Pancreas (tissue), 10 donors: ENCODE measurements around the gene TSPAN32. TPM values are rescaled to one million over a fixed set of nuclear protein-coding genes. Genes with fewer than 3 reads are reported as not detected.

Experiments used
- ATAC-seq, 4 donors: fragments of 200-7000 bp; cut with Tn5 transposase; one replicate each; pipeline versions ENCODE4 v1.8.0 to v1.9.1; 2020; ENCODE audit warnings: mild to moderate bottlenecking in 4 of 4, moderate library complexity in 4 of 4
- DNase-seq, 6 donors: peaks; one replicate each; pipeline ENCODE4 v3.0.0-alpha.2; 2020
- FAIRE-seq: peaks from 2 replicates; lab custom pipeline; 2012; peaks lifted over from hg19 to GRCh38; lab: Jason Lieb, UNC
- H3K27ac ChIP-seq, 4 donors: fragments of 200-600 bp; sonication (generic); 1 replicate in 3 of 4; 2 replicates in 1 of 4; pipeline versions ENCODE4 v1.5.0 to v1.8.0; 2020
- H3K27me3 ChIP-seq, 4 donors: fragments of 200-600 bp; one replicate each; pipeline ENCODE4 v1.8.0; 2021
- H3K36me3 ChIP-seq, 3 donors: fragments of 200-600 bp; sonication (generic) in 1 of 3; one replicate each; pipeline versions ENCODE4 v1.5.0 to v1.8.0; 2020 to 2021
- H3K4me1 ChIP-seq, 3 donors: fragments of 200-600 bp; one replicate each; pipeline ENCODE4 v1.8.0; 2021
- H3K4me3 ChIP-seq, 4 donors: fragments of 200-600 bp; sonication (generic) in 2 of 4; one replicate each; pipeline versions ENCODE4 v1.5.0 to v1.8.0; 2020 to 2021
- H3K9me3 ChIP-seq, 4 donors: fragments of 200-600 bp; one replicate each; pipeline ENCODE4 v1.8.0; 2021
- WGBS, 2 donors: extraction: QIAGEN DNeasy Blood & Tissue Kit; methylation state at CpG; one replicate each; pipeline ENCODE4 v1.1.7; 2013; 5-methylcytosine and 5-hydroxymethylcytosine counted together
- intact Hi-C, 3 donors: fragments of 100-400 bp; cut with DNase I; formaldehyde crosslinking; loops; one replicate each; pipeline versions ENCODE4 v1.11.1 to v1.14.2; 2022
- polyA plus RNA-seq, 2 donors: library from polyadenylated mRNA; stranded (reverse); fragments of 200-250 nt; gene quantifications; one replicate each; pipeline ENCODE4 v1.2.3, GENCODE V29; 2013
- total RNA-seq, 6 donors: library from RNA; stranded (reverse); fragmentation: NEBNext Ultra II Directional in 4 of 6; extraction: Animal tissue kit (Norgen Biotek cat#: 25700) in 4 of 6; gene quantifications; one replicate each; pipeline versions ENCODE4 v1.2.1 to v1.2.4, GENCODE V29; 2021 to 2023
- TF ChIP-seq, protein P1 (sequence below), 4 donors: fragments of 200-600 bp; sonication (generic) in 3 of 4; IDR thresholded peaks; one replicate each; pipeline versions ENCODE4 v1.5.0 to v1.8.0; 2021; ENCODE audit warnings: antibody characterized with exemption in 4 of 4
- donor health status: healthy with polysubstance abuse.
- donor health status: DM: no; HTN: no; CAD: no; lungs with moderate emphysema.
- donor health status: DM: no; HTN: no; CAD: no.
- donor health status: control.
- donor health status: control.
- donor health status: Bipolar disorder and iron deficiency.
- donor health status: DM: yes; HTN: yes; CAD: no.
- donor health status: DM: no; HTN: no; CAD: no.
- donor health status: DM: no; HTN: no; CAD: no.
- donor health status: DM: yes; HTN: yes; CAD: no.

Gene TSPAN32
- total and polyA plus RNA-seq, 8 donors, result 0.25 to 1.4 (median 0.49) TPM; not detected in 1

DNA sequence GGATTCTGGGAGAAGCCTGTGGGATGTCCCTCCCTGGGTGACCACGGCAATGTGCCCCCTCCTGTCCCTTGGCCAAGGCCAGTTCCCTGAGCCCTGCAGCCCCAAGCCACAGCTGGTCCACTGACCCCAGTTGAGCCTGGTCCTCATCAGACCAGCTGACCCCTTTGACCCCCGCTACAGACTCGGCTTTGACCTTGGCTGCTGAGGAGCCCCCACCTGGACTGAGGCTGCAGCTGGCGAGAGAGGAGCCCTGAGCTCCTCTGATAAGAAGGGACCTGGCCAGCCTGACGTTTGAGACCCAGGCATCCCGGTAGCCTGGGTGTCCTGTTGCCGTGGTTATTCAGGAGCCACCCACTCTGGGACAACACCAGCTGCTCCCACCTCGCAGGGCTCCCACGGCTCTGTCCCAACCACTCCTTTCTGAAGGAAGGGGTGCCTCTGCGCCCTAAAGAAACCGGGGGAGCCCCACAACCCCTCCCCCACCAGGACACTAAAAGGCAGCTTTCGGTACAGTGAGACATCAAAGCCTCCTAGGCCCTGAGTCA lies 34.4 kb upstream of the TSPAN32 start:
- peaks cover 0 to 9% (median 3%) of the 10 kb centered on the region in 4 donors for H3K27me3 ChIP-seq
- TF ChIP-seq, protein P1, sequence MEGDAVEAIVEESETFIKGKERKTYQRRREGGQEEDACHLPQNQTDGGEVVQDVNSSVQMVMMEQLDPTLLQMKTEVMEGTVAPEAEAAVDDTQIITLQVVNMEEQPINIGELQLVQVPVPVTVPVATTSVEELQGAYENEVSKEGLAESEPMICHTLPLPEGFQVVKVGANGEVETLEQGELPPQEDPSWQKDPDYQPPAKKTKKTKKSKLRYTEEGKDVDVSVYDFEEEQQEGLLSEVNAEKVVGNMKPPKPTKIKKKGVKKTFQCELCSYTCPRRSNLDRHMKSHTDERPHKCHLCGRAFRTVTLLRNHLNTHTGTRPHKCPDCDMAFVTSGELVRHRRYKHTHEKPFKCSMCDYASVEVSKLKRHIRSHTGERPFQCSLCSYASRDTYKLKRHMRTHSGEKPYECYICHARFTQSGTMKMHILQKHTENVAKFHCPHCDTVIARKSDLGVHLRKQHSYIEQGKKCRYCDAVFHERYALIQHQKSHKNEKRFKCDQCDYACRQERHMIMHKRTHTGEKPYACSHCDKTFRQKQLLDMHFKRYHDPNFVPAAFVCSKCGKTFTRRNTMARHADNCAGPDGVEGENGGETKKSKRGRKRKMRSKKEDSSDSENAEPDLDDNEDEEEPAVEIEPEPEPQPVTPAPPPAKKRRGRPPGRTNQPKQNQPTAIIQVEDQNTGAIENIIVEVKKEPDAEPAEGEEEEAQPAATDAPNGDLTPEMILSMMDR (IDR thresholded peaks at IDR 0.05), result no peak
- FAIRE-seq (no peak), DNase-seq (no peak), ATAC-seq (no peak)
- 45 to 52% methylated on average over 12 of the region's 12 CpGs for WGBS, 2 donors
- intact Hi-C loops, result no loop called here
- no peaks in the 10 kb centered on the region for H3K36me3 ChIP-seq
- no peak overlapping the region for H3K4me3 ChIP-seq
- H3K9me3 ChIP-seq, result no peaks in the 10 kb centered on the region
- no peak overlapping the region for H3K27ac ChIP-seq
- H3K4me1 ChIP-seq, result peaks cover 0 to 3% (median 0%) of the 10 kb centered on the region in 3 donors

- H3K4me3 ChIP-seq, result peak overlapping the region in 1 of 4 donors; percentile 51
Observed at GRCh38 chr11:2267851-2268728, 33.7 kb upstream of the TSPAN32 start.

GRCh38 chr11:2268729-2269600 lies 32.8 kb upstream of the TSPAN32 start:
- H3K36me3 ChIP-seq, result no peaks in the 10 kb centered on the region
- ATAC-seq, result peak; percentile 54 to 73 (median 63)
- intact Hi-C loops, result no loop called here
- TF ChIP-seq, protein P1 (IDR thresholded peaks at IDR 0.05), result no peak
- peaks cover 0 to 9% (median 3%) of the 10 kb centered on the region in 4 donors for H3K27me3 ChIP-seq
- no peak for FAIRE-seq
- H3K9me3 ChIP-seq, result no peaks in the 10 kb centered on the region
- peak in 5 of 6 donors; percentile 43 to 80 (median 68) for DNase-seq
- peak overlapping the region; percentile 10 to 51 (median 28) for H3K4me3 ChIP-seq
- WGBS, 2 donors, result 1 to 2% methylated on average over 73 to 89 of the region's 89 CpGs
- H3K27ac ChIP-seq, result peak overlapping the region; percentile 5 to 67 (median 37)
- H3K4me1 ChIP-seq, result peaks cover 0 to 3% (median 0%) of the 10 kb centered on the region in 3 donors

More at GRCh38 chr11:2267851-2268728, 33.7 kb upstream of the TSPAN32 start:
- intact Hi-C loops, result no loop called here
- DNase-seq (peak in 3 of 6 donors; percentile 37 to 68 (median 52)), FAIRE-seq (no peak), ATAC-seq (no peak)
- Histone ChIP-seq H3K27me3 (peaks cover 0 to 9% (median 3%) of the 10 kb centered on the region in 4 donors), H3K27ac (peak overlapping the region in 1 of 4 donors; percentile 33), H3K4me1 (peaks cover 0 to 3% (median 0%) of the 10 kb centered on the region in 3 donors), H3K9me3 (no peaks in the 10 kb centered on the region), H3K36me3 (no peaks in the 10 kb centered on the region)
- 62 to 68% methylated on average over 26 of the region's 26 CpGs for WGBS, 2 donors
- TF ChIP-seq, protein P1 (IDR thresholded peaks at IDR 0.05), result no peak

DNA sequence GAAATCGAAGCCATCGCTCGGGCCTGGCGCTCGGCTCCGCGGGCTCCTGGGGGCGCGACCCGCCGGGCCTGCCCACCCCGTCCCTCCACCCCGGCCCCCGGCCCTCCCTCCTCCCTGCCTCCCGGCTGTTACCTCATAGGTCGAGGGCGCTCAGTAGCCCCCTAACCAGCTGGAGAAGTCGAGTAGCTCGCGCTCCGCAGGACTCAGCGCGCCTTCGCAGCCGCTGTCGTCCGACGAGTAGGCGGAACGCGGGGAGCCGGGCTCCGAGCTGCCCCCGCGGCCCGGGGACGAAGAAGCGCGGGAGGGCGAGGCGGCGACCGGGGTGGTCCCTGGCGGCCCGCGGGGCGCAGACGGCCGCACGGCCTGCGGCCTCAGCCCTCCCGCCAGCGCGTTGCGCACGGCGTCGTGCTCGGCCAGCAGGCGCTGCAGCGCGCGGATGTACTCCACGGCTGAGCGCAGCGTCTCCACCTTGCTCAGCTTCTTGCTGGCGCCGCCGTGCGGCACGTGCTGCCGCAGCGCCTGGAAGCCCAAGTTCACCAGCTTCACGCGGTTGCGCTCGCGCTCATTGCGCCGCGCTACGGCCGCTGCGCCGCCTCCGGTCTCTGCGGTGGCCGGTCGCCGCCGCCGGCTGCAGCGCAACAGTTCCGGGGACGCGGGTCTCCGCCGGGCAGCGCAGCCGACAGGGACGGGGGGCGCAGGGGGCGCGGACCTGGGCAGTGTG lies 32.1 kb upstream of the TSPAN32 start:
- Histone ChIP-seq H3K4me3 (peak overlapping the region; percentile 10 to 51 (median 28)), H3K36me3 (no peaks in the 10 kb centered on the region), H3K27me3 (peaks cover 0 to 9% (median 3%) of the 10 kb centered on the region in 4 donors), H3K27ac (peak overlapping the region; percentile 5 to 67 (median 37)), H3K9me3 (no peaks in the 10 kb centered on the region), H3K4me1 (peaks cover 0 to 3% (median 0%) of the 10 kb centered on the region in 3 donors)
- TF ChIP-seq, protein P1 (IDR thresholded peaks at IDR 0.05), result no peak
- DNase-seq (peak in 3 of 6 donors; percentile 52 to 71 (median 58)), FAIRE-seq (no peak), ATAC-seq (peak; percentile 44 to 75 (median 54))
- WGBS, 2 donors, result 4% methylated on average over 80 to 104 of the region's 104 CpGs
- intact Hi-C loops, result no loop called here
